ENCODE measurements around the gene EPSTI1. TPM values are rescaled to one million over a fixed set of nuclear protein-coding genes. Genes with fewer than 3 reads are reported as not detected.

EPSTI1 gene
- total RNA-seq, 1 donor from 2014 or later, result 6.0 TPM

DNA sequence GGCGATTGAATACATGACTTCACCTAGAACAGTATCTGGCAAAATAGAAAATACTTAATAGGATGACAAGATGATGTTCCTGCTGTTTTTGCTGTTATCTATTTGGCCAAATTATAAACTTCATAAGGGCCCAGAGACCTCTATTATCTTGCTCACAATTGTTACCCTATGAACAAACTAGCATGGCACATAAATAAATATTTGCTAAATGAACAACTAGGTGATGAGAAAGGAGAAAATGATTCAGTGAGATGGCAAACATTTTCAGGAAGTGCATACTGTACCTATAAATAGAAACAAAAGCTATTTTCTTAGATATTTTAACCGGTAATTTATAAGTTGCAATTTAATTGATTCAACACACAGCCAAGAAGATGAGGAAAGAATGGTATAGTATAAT is 132.3 kb downstream of the EPSTI1 start:
- Mint-ChIP-seq H3K27me3 (no peaks in the 10 kb centered on the region), H3K27ac (no peak overlapping the region), H3K4me3 (ENCODE audit: low read depth) (no peak overlapping the region), H3K36me3 (ENCODE audit: insufficient read depth) (no peaks in the 10 kb centered on the region), H3K4me1 (ENCODE audit: low read depth) (peaks cover 6% of the 10 kb centered on the region), H3K9me3 (ENCODE audit: low read depth) (peaks cover 3% of the 10 kb centered on the region)
- DNase-seq (ENCODE audit: low spot score, unreplicated experiment), result no peak
- TF ChIP-seq, protein P1, sequence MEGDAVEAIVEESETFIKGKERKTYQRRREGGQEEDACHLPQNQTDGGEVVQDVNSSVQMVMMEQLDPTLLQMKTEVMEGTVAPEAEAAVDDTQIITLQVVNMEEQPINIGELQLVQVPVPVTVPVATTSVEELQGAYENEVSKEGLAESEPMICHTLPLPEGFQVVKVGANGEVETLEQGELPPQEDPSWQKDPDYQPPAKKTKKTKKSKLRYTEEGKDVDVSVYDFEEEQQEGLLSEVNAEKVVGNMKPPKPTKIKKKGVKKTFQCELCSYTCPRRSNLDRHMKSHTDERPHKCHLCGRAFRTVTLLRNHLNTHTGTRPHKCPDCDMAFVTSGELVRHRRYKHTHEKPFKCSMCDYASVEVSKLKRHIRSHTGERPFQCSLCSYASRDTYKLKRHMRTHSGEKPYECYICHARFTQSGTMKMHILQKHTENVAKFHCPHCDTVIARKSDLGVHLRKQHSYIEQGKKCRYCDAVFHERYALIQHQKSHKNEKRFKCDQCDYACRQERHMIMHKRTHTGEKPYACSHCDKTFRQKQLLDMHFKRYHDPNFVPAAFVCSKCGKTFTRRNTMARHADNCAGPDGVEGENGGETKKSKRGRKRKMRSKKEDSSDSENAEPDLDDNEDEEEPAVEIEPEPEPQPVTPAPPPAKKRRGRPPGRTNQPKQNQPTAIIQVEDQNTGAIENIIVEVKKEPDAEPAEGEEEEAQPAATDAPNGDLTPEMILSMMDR (IDR thresholded peaks at IDR 0.05; ENCODE audit: unreplicated experiment), result no peak

DNA sequence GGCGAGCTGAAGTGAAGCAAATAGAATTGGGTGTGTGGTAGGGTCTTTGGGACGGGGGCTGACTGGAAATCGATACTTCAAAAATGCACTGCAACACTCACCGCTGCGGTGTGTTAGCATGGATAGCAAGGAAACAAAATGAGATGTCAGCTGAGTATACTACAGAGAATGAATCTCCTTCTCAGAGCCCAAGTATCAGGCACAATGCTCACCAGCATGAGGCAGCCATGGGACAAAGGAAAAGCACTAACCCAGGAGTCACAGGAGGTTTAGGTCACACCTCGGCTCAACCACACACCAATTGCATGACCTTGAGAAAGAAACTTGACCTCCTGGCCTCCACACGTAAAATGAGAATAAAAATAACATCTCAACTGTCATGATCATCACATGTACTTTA is 136.6 kb downstream of the EPSTI1 start:
- H3K27me3 Mint-ChIP-seq, result no peaks in the 10 kb centered on the region
- DNase-seq (ENCODE audit: low spot score, unreplicated experiment), result no peak
- H3K4me3 Mint-ChIP-seq (ENCODE audit: low read depth), result no peak overlapping the region
- no peaks in the 10 kb centered on the region for H3K36me3 Mint-ChIP-seq (ENCODE audit: insufficient read depth)
- TF ChIP-seq, protein P1 (IDR thresholded peaks at IDR 0.05; ENCODE audit: unreplicated experiment), result no peak
- H3K27ac Mint-ChIP-seq, result no peak overlapping the region
- H3K9me3 Mint-ChIP-seq (ENCODE audit: low read depth), result no peaks in the 10 kb centered on the region
- H3K4me1 Mint-ChIP-seq (ENCODE audit: low read depth), result peaks cover 3% of the 10 kb centered on the region

DNA sequence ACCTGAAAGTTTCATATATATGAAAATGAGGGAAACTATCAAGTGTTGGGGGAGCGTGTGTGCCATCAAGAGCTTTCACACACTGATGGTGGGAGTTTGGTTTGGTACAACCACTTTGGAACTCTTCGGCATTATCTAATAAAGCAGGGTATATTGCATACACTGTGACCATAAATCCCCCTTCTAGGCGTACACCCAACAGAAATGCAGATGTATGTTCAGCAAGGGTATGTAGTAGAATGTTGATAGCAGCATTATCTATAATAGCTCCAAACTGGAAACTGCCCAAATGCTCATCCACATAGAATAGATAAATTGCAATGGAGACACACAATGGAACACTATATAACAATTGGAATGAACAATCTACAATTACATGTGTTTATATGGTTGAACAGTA is 139.9 kb downstream of the EPSTI1 start:
- Mint-ChIP-seq H3K4me3 (ENCODE audit: low read depth) (no peak overlapping the region), H3K4me1 (ENCODE audit: low read depth) (peaks cover 3% of the 10 kb centered on the region), H3K27ac (no peak overlapping the region), H3K36me3 (ENCODE audit: insufficient read depth) (no peaks in the 10 kb centered on the region), H3K9me3 (ENCODE audit: low read depth) (no peaks in the 10 kb centered on the region), H3K27me3 (no peaks in the 10 kb centered on the region)
- TF ChIP-seq, protein P1 (IDR thresholded peaks at IDR 0.05; ENCODE audit: unreplicated experiment), result no peak
- DNase-seq (ENCODE audit: low spot score, unreplicated experiment), result no peak

DNA sequence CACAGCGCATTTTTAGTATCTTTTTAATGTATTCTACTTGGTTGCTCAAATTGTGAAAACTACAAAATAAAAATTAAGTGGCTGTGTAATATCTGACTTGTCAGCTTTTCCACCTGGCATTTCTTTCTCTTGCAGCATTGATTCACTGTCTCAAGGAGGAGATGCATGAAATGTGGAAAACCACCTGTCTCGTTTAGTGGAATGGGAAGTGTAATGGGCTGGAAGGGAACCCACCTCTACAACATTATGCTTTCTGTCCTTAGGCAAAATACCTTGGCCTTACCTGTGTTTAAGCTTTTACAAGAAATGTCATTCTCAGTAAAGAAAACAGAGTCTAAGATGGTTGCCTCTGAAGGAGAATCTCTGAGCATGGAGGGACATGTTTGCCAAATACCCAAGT is 142.8 kb downstream of the EPSTI1 start:
- DNase-seq (ENCODE audit: low spot score, unreplicated experiment), result no peak
- H3K9me3 Mint-ChIP-seq (ENCODE audit: low read depth), result no peaks in the 10 kb centered on the region
- H3K27me3 Mint-ChIP-seq, result no peaks in the 10 kb centered on the region
- no peaks in the 10 kb centered on the region for H3K36me3 Mint-ChIP-seq (ENCODE audit: insufficient read depth)
- H3K27ac Mint-ChIP-seq, result no peak overlapping the region
- TF ChIP-seq, protein P1 (IDR thresholded peaks at IDR 0.05; ENCODE audit: unreplicated experiment), result no peak
- no peak overlapping the region for H3K4me3 Mint-ChIP-seq (ENCODE audit: low read depth)
- no peaks in the 10 kb centered on the region for H3K4me1 Mint-ChIP-seq (ENCODE audit: low read depth)

DNA sequence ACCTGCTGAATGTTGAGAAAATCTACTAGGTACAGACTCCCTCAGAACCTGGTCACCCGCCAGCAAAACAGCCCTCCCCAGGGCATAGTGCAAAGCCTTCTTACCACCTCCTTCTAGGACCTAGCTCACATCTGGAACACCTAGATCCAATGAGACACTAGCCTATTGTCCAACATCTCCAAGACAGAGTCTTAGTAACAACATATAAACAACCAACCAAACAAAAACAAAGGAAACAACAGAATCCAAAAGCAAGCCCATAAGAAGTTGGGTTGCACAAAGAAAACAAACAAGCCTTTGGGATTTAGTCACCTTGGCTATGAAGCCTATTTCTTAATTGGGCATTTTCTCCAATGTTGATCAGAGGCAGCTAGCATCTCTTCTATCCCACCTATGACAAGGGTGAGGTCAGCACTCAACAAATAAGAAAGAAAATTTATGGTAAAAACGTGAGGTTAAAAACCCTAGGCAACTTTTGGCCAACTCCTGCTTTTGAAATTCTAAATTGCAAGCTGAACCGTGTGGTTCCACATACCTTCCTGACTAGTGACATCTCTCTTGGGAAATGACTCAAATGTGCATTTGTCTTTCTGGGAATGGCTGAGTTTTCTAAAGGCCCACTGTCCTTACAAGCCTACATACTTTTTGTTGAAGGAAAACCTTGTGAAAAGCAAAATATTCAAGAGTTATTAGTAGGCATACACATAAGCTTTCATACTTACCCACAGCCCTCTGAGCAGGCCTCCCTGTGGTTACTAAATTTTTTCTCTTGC is 144.0 kb downstream of the EPSTI1 start:
- Mint-ChIP-seq H3K4me3 (ENCODE audit: low read depth) (no peak overlapping the region), H3K36me3 (ENCODE audit: insufficient read depth) (no peaks in the 10 kb centered on the region), H3K27me3 (no peaks in the 10 kb centered on the region), H3K27ac (no peak overlapping the region), H3K4me1 (ENCODE audit: low read depth) (no peaks in the 10 kb centered on the region), H3K9me3 (ENCODE audit: low read depth) (no peaks in the 10 kb centered on the region)
- TF ChIP-seq, protein P1 (IDR thresholded peaks at IDR 0.05; ENCODE audit: unreplicated experiment), result no peak
- no peak for DNase-seq (ENCODE audit: low spot score, unreplicated experiment)

Measured in progenitor cell of endocrine pancreas (in vitro differentiated cells).